Motor neuron (in vitro differentiated cells): Measurements from ENCODE around the gene LRRC4C. TPM values are rescaled to one million over a fixed set of nuclear protein-coding genes. Genes with fewer than 3 reads are reported as not detected.

Source experiments
- ATAC-seq, 8 experiments: fragments of 200-7000 bp; cut with Tn5 transposase; replicated peaks in 6 of 8; 2 replicates each; pipeline ENCODE4 v1.8.0; 2021; ENCODE audit warnings: mild to moderate bottlenecking in 8 of 8, moderate library complexity in 8 of 8
- H3K27ac ChIP-seq, 2 donors: fragments of 250-450 bp; sonication (Bioruptor Pico); 2 replicates each; pipeline ENCODE4 v1.9.0; 2021; ENCODE audit warnings: antibody characterized with exemption in 2 of 2, mild to moderate bottlenecking in 2 of 2, moderate library complexity in 1 of 2
- H3K4me1 ChIP-seq, 2 donors: fragments of 250-450 bp; sonication (Bioruptor Pico); replicated peaks in 1 of 2; 2 replicates each; pipeline ENCODE4 v1.6.1; 2021; ENCODE audit warnings: antibody characterized with exemption in 2 of 2, mild to moderate bottlenecking in 2 of 2, moderate library complexity in 1 of 2
- H3K4me3 ChIP-seq, 5 donors: fragments of 250-450 bp; sonication (Bioruptor Pico); 2 replicates each; pipeline ENCODE4 v1.9.0; 2021; ENCODE audit warnings: antibody characterized with exemption in 5 of 5, mild to moderate bottlenecking in 5 of 5, moderate library complexity in 4 of 5
- WGBS, 10 experiments: fragments of 450-650 bp; shearing (Covaris generic); methylation state at CpG; one replicate each; pipeline ENCODE4 v1.0.0; 2022; 5-methylcytosine and 5-hydroxymethylcytosine counted together
- in situ Hi-C, 9 experiments: fragments of 400-800 bp; cut with MboI; loops; one replicate each; pipeline ENCODE4 v1.15.0; 2021; ENCODE audit warnings: low sequenced_read_pairs in 9 of 9, low pct_unique_long_range_greater_than_20kb in 2 of 9; ENCODE audit not compliant: unreplicated experiment in 9 of 9
- total RNA-seq, 8 experiments: library from RNA; unstranded; fragments of 300-600 nt; gene quantifications; 2 replicates each; pipeline versions ENCODE4 v1.2.3 to v1.2.4, GENCODE V29; 2022

The LRRC4C gene
- total RNA-seq, 8 experiments from 2014 or later, result 0.51 to 28.2 (median 12.8) TPM

GRCh38 chr11:41309716-41310115 lies 149.7 kb downstream of the LRRC4C start:
- ATAC-seq, result no peak
- in situ Hi-C loops, result no loop called here
- H3K4me3 ChIP-seq, result no peak overlapping the region
- WGBS, 10 experiments, result 32 to 100% (median 89%) methylated on average over 3 to 4 of the region's 4 CpGs
- H3K4me1 ChIP-seq, result peaks cover 7 to 18% of the 10 kb centered on the region in 2 donors
- H3K27ac ChIP-seq, result no peak overlapping the region

GRCh38 chr11:41309111-41309522 lies 150.3 kb downstream of the LRRC4C start:
- WGBS, 10 experiments, result 29 to 100% (median 94%) methylated on average over 1 to 4 of the region's 4 CpGs; no CpG with 5 or more reads in 4 of the 10 experiments
- peaks cover 7 to 18% of the 10 kb centered on the region in 2 donors for H3K4me1 ChIP-seq
- no peak overlapping the region for H3K27ac ChIP-seq
- no peak for ATAC-seq
- H3K4me3 ChIP-seq, result no peak overlapping the region
- in situ Hi-C loops, result no loop called here

- Histone ChIP-seq H3K4me3 (no peak overlapping the region), H3K4me1 (peaks cover 7 to 18% of the 10 kb centered on the region in 2 donors), H3K27ac (no peak overlapping the region)
- no peak for ATAC-seq
- 17 to 100% (median 96%) methylated on average over 1 to 5 of the region's 5 CpGs for WGBS, 10 experiments
- in situ Hi-C loops, result no loop called here
Measured at GRCh38 chr11:41308286-41308685, 151.2 kb downstream of the LRRC4C start.

- peak in 5 of 8 experiments; percentile 84 to 97 (median 93) for ATAC-seq
- in situ Hi-C loops, result no loop called here
- Histone ChIP-seq H3K27ac (no peak overlapping the region), H3K4me1 (peaks cover 7 to 18% of the 10 kb centered on the region in 2 donors), H3K4me3 (no peak overlapping the region)
- 10 to 73% (median 51%) methylated on average over 2 to 5 of the region's 5 CpGs; no CpG with 5 or more reads in 2 of the 10 experiments for WGBS, 10 experiments
Measured at GRCh38 chr11:41307296-41308080, 152.0 kb downstream of the LRRC4C start.

GRCh38 chr11:41306431-41306830 lies 153.0 kb downstream of the LRRC4C start:
- no peak overlapping the region for H3K4me3 ChIP-seq
- 28 to 94% (median 80%) methylated on average over 1 to 3 of the region's 3 CpGs; no CpG with 5 or more reads in 1 of the 10 experiments for WGBS, 10 experiments
- peaks cover 7 to 18% of the 10 kb centered on the region in 2 donors for H3K4me1 ChIP-seq
- no peak overlapping the region for H3K27ac ChIP-seq
- in situ Hi-C loops, result no loop called here
- ATAC-seq, result peak in 3 of 8 experiments; percentile 30 to 96 (median 64)

GRCh38 chr11:41301023-41301422 lies 158.4 kb downstream of the LRRC4C start:
- in situ Hi-C loops, result no loop called here
- no peak for ATAC-seq
- Histone ChIP-seq H3K4me3 (no peak overlapping the region), H3K4me1 (no peaks in the 10 kb centered on the region), H3K27ac (no peak overlapping the region)
- WGBS, 10 experiments, result 9 to 100% (median 80%) methylated on average over 1 to 4 of the region's 4 CpGs; no CpG with 5 or more reads in 1 of the 10 experiments

- in situ Hi-C loops, result no loop called here
- H3K4me1 ChIP-seq, result peaks cover 4 to 11% of the 10 kb centered on the region in 2 donors
- no peak overlapping the region for H3K4me3 ChIP-seq
- no peak for ATAC-seq
- H3K27ac ChIP-seq, result no peak overlapping the region
- 12 to 100% (median 96%) methylated on average over 1 to 3 of the region's 3 CpGs; no CpG with 5 or more reads in 2 of the 10 experiments for WGBS, 10 experiments
Measured at GRCh38 chr11:41289408-41289807, 170.0 kb downstream of the LRRC4C start.

- ATAC-seq, result no peak
- in situ Hi-C loops, result no loop called here
- no peak overlapping the region for H3K27ac ChIP-seq
- no peak overlapping the region for H3K4me3 ChIP-seq
- H3K4me1 ChIP-seq, result peaks cover 9 to 24% of the 10 kb centered on the region in 2 donors
Measured at GRCh38 chr11:41286751-41287150, 172.7 kb downstream of the LRRC4C start.

GRCh38 chr11:41284354-41284753 lies 175.1 kb downstream of the LRRC4C start:
- Histone ChIP-seq H3K4me3 (no peak overlapping the region), H3K4me1 (peaks cover 18 to 33% of the 10 kb centered on the region in 2 donors), H3K27ac (no peak overlapping the region)
- 0 to 86% (median 46%) methylated on average over 1 to 3 of the region's 3 CpGs for WGBS, 10 experiments
- in situ Hi-C loops, result no loop called here
- peak in 3 of 8 experiments; percentile 18 to 30 (median 24) for ATAC-seq

- Histone ChIP-seq H3K27ac (no peak overlapping the region), H3K4me1 (peaks cover 18 to 33% of the 10 kb centered on the region in 2 donors), H3K4me3 (no peak overlapping the region)
- ATAC-seq, result no peak
- in situ Hi-C loops, result no loop called here
- 0 to 87% (median 73%) methylated on average over 3 to 6 of the region's 6 CpGs for WGBS, 10 experiments
Measured at GRCh38 chr11:41283191-41283930, 176.1 kb downstream of the LRRC4C start.

GRCh38 chr11:41282395-41282794 lies 177.1 kb downstream of the LRRC4C start:
- 0 to 100% (median 36%) methylated on average over 1 to 5 of the region's 5 CpGs; no CpG with 5 or more reads in 3 of the 10 experiments for WGBS, 10 experiments
- peaks cover 18 to 33% of the 10 kb centered on the region in 2 donors for H3K4me1 ChIP-seq
- in situ Hi-C loops, result no loop called here
- no peak overlapping the region for H3K27ac ChIP-seq
- ATAC-seq, result peak in 2 of 8 experiments; percentile 67 to 76
- H3K4me3 ChIP-seq, result no peak overlapping the region

- WGBS, 10 experiments, result 2 to 88% (median 56%) methylated on average over 1 to 7 of the region's 7 CpGs
- peak overlapping the region in 1 of 2 donors; percentile 46 for H3K27ac ChIP-seq
Measured at GRCh38 chr11:41281131-41281742, 178.2 kb downstream of the LRRC4C start.

GRCh38 chr11:41274831-41275230 lies 184.6 kb downstream of the LRRC4C start:
- Histone ChIP-seq H3K4me1 (peaks cover 0 to 9% of the 10 kb centered on the region in 2 donors), H3K4me3 (no peak overlapping the region), H3K27ac (no peak overlapping the region)
- in situ Hi-C loops, result no loop called here
- ATAC-seq, result no peak
- 9 to 100% (median 93%) methylated on average over 1 to 8 of the region's 8 CpGs; no CpG with 5 or more reads in 1 of the 10 experiments for WGBS, 10 experiments

More at GRCh38 chr11:41281131-41281742, 178.2 kb downstream of the LRRC4C start:
- in situ Hi-C loops, result no loop called here
- H3K4me1 ChIP-seq, result peaks cover 18 to 33% of the 10 kb centered on the region in 2 donors
- no peak overlapping the region for H3K4me3 ChIP-seq
- ATAC-seq, result peak; percentile 62 to 96 (median 93)
